Prostate gland (tissue), 2 donors: ENCODE measurements around the gene LUC7L3. TPM values are rescaled to one million over a fixed set of nuclear protein-coding genes. Genes with fewer than 3 reads are reported as not detected.
A peak's percentile ranks its signal among the peaks of the same experiment; 100 is the strongest.

Source experiments
- DNase-seq: peaks from one replicate; pipeline ENCODE4 v3.0.0-alpha.2; 2019; ENCODE audit warnings: low spot score
- H3K27ac ChIP-seq, 2 donors: fragments of 200-600 bp; sonication (generic); 2 replicates each; pipeline ENCODE4 v1.5.1; 2017 to 2019
- H3K27me3 ChIP-seq: fragments of 200-600 bp; sonication (generic); replicated peaks from 2 replicates; pipeline ENCODE4 v1.5.1; 2019; ENCODE audit not compliant: insufficient read depth
- H3K36me3 ChIP-seq, 2 donors: fragments of 200-600 bp; sonication (generic); 1 replicate in 1 of 2; 2 replicates in 1 of 2; pipeline versions ENCODE4 v1.5.1 to v1.8.1; 2017 to 2019
- H3K4me1 ChIP-seq: fragments of 200-600 bp; sonication (generic); replicated peaks from 2 replicates; pipeline ENCODE4 v1.5.1; 2019
- H3K4me3 ChIP-seq, 2 donors: fragments of 200-600 bp; sonication (generic); 2 replicates each; pipeline ENCODE4 v1.5.1; 2017 to 2019
- H3K9me3 ChIP-seq: fragments of 200-600 bp; sonication (generic); 2 replicates; pipeline ENCODE4 v1.5.1; 2017
- CTCF ChIP-seq, 4 experiments: fragments of 200-600 bp in 2 of 4; fragments of 450-650 bp in 2 of 4; sonication (generic) in 2 of 4; IDR thresholded peaks; 1 replicate in 3 of 4; 2 replicates in 1 of 4; pipeline ENCODE4 v1.5.1; 2016 to 2019; ENCODE audit warnings: antibody characterized with exemption in 4 of 4, mild to moderate bottlenecking in 2 of 4, moderate library complexity in 2 of 4
- POLR2A ChIP-seq: fragments of 450-650 bp; IDR thresholded peaks from one replicate; pipeline ENCODE4 v1.6.1; 2016; ENCODE audit warnings: antibody characterized with exemption, mild to moderate bottlenecking
- POLR2AphosphoS5 ChIP-seq: sonication (generic); formaldehyde crosslinking; IDR thresholded peaks from one replicate; pipeline ENCODE4 v1.6.1; 2017; ENCODE audit warnings: antibody characterized with exemption
- WGBS: methylation state at CpG from one replicate; pipeline ENCODE4 v1.1.5; 2018; 5-methylcytosine and 5-hydroxymethylcytosine counted together
- intact Hi-C: fragments of 100-400 bp; cut with DNase I; formaldehyde crosslinking; loops from one replicate; pipeline ENCODE4 v1.14.2; 2022
- total RNA-seq, 2 donors: library from RNA; depleted of rRNA; stranded (reverse); fragments of >200 nt; gene quantifications; one replicate each; pipeline ENCODE4 v1.1.0, GENCODE V29; 2016

Gene LUC7L3
- total RNA-seq, 2 donors from 2014 or later: 45.4 to 234 TPM

GRCh38 chr17:50762177-50762576 lies 42.8 kb downstream of the LUC7L3 start:
- H3K4me1 ChIP-seq: no peaks in the 10 kb centered on the region
- no peak overlapping the region for H3K27ac ChIP-seq
- no peaks in the 10 kb centered on the region for H3K9me3 ChIP-seq
- 94% methylated on average over 2 of the region's 2 CpGs for WGBS
- intact Hi-C loops: no loop called here
- no peak overlapping the region for H3K4me3 ChIP-seq
- TF ChIP-seq POLR2A (no peak), POLR2AphosphoS5 (no peak), CTCF (IDR thresholded peaks at IDR 0.05) (no peak)
- no peak for DNase-seq
- H3K36me3 ChIP-seq: no peaks in the 10 kb centered on the region
- no peaks in the 10 kb centered on the region for H3K27me3 ChIP-seq

- TF ChIP-seq CTCF (IDR thresholded peaks at IDR 0.05): no peak
- TF ChIP-seq POLR2A: no peak
- TF ChIP-seq POLR2AphosphoS5: peak; percentile 25
- Histone ChIP-seq H3K36me3 (no peaks in the 10 kb centered on the region), H3K4me3 (no peak overlapping the region), H3K27me3 (no peaks in the 10 kb centered on the region), H3K27ac (no peak overlapping the region), H3K4me1 (no peaks in the 10 kb centered on the region), H3K9me3 (no peaks in the 10 kb centered on the region)
- intact Hi-C loops: no loop called here
- DNase-seq: peak; percentile 58
- WGBS: 49% methylated on average over 2 of the region's 2 CpGs
Observed at GRCh38 chr17:50763716-50764475, 44.5 kb downstream of the LUC7L3 start.

GRCh38 chr17:50764734-50765149 lies 45.3 kb downstream of the LUC7L3 start:
- Histone ChIP-seq H3K4me1 (no peaks in the 10 kb centered on the region), H3K4me3 (no peak overlapping the region), H3K9me3 (no peaks in the 10 kb centered on the region), H3K27me3 (no peaks in the 10 kb centered on the region), H3K36me3 (no peaks in the 10 kb centered on the region), H3K27ac (no peak overlapping the region)
- TF ChIP-seq CTCF (IDR thresholded peaks at IDR 0.05) (no peak), POLR2A (no peak), POLR2AphosphoS5 (no peak)
- no peak for DNase-seq
- 74% methylated on average over 2 of the region's 2 CpGs for WGBS
- intact Hi-C loops: no loop called here

- Histone ChIP-seq H3K27ac (no peak overlapping the region), H3K9me3 (no peaks in the 10 kb centered on the region), H3K27me3 (no peaks in the 10 kb centered on the region), H3K4me3 (no peak overlapping the region), H3K36me3 (no peaks in the 10 kb centered on the region), H3K4me1 (no peaks in the 10 kb centered on the region)
- intact Hi-C loops: no loop called here
- TF ChIP-seq CTCF (IDR thresholded peaks at IDR 0.05): no peak
- TF ChIP-seq POLR2AphosphoS5: no peak
- TF ChIP-seq POLR2A: no peak
- no peak for DNase-seq
- 65% methylated on average over 9 of the region's 9 CpGs for WGBS
Observed at GRCh38 chr17:50765454-50766221, 46.2 kb downstream of the LUC7L3 start.
